ENCODE results near the gene LRTM2.

The LRTM2 gene

DNA sequence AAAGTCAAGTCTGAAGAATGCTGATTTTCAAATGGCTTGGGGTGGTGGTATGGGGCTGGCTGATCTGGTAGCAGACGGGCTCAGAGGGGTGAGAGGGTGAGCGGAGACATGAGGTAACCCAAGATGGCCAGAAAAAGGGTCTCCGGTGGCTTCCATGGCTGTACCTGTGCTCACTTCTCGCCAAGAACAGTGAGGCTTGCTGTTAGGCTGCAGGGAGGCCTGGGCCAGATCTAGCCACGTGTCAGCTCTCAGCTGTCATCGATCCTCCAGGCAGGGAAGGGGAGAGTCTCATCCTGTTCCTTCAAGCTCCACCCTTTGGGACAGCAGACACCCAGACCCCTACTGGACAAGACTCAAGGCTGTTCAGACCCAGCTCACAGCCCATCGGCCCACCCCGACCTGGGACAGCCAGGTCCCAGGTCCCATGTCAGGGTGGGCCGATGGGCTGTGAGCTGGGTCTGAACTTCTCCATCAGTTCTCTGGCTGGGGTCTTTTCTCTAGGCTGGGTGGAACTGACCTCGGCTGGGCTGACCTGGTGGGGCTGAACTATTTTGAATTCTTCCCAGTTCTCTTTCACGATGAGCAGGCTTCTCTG is 9.0 kb downstream of the LRTM2 start:
- DNase-seq (ENCODE audit: low read depth, low spot score), result no peak

DNA sequence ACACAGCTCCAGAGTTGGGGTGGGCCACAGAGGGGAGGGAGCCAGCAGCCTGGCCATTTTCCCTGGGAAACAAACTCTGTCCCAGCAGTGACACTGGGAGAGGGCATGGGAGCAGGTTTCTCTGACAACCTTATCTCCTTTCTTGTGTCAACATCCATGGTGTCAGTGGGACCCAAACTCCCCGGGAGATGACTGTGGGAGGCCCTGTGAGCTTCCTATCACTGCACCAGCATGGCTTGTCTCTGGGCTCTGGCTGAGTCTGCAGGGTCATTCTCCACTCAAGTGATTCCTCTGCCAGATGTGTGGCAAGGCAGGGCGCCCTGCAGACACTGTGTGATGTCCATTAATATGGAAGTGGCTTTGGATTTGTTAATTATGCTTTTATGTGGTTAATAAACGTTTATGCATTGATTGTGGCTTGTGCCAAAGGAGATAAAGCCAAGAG is 10.1 kb downstream of the LRTM2 start:
- DNase-seq (ENCODE audit: low read depth, low spot score), result no peak

GRCh38 chr12:1830981-1831963 is 10.9 kb downstream of the LRTM2 start:
- no peak for DNase-seq (ENCODE audit: low read depth, low spot score)

- DNase-seq (ENCODE audit: low read depth, low spot score), result no peak
These were observed 12.6 kb downstream of the LRTM2 start for GRCh38 chr12:1832801-1833595.

DNA sequence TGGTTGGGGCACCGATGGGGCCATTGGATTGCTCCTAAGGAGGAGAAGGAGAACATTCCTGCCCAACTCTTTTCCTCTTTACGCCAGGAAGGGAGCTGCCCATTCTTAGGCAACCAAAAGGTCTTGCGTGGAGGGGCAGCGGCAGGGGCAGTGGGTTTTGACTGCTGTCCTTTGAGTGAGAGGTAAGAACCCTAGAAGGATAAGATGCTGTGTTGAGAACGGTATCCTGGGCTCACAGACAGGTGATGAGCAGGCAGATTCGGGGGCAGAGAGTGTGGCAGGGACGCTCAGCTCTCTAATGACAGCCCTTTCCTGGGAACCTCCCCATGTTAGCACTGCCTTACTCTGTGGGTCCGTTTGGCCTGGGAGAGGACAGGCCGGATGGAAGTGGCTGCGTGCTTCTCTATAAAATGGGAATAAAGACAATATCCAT is 13.2 kb downstream of the LRTM2 start:
- DNase-seq (ENCODE audit: low read depth, low spot score), result no peak

- DNase-seq (ENCODE audit: low read depth, low spot score), result no peak
These were observed 14.0 kb downstream of the LRTM2 start for GRCh38 chr12:1834186-1834925.

- no peak for DNase-seq (ENCODE audit: low read depth, low spot score)
These were observed 15.1 kb downstream of the LRTM2 start for GRCh38 chr12:1835211-1836131.

DNA sequence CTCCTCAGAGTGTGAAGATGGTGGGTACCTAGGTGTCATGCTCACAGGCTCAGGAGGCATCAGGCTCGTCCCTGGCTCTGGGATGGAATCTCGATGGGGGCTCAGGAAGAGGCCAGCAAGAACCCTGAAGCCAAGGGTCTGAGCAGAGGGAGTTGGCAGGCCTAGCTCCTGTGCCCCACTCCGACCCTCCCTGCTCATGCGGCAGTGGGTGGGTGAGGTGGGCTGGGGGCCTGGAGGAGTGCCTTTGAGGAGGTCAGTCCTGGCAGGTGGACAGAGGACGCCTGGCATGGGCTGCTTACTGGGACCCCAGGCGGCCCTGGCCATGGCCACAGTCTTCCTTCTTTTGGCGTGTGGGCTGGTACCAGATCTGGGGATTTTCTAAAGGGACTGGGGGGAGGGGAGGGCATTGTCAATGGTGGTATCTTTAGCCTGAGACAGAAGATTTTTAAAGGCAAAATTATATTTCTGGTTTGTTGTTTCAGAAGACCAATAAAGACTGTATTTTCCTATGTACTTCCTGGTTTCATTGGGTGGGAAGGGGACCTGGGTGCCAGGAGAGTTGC is 16.0 kb downstream of the LRTM2 start:
- no peak for DNase-seq (ENCODE audit: low read depth, low spot score)

DNA sequence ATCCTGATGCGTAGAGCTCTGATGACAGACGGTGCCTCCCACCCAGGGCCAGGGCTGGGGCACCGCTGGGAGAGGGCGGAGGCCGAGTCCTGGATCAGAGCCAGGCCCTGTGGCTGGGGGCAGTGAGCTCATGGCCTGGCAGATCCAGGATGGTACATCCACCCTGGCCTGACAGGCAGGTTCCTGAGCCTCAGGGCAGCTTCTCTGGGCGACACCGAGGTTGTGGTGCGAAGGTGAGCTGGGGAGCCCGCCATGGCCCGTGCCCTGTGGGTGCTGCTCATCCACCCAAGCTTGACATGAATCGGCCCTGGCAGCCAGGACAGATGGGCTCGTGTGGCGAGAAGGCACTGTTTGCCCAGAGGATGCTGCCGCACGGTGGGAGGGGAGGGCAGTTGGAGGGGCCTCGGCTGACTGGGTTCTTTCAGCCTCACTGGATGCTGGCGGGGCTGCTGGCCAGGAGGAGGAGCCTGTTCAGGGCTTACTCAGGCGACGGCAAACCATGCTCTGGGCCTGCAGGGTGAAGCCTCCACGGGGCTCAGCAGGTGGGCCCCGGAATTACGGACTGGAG is 16.6 kb downstream of the LRTM2 start:
- DNase-seq (ENCODE audit: low read depth, low spot score), result no peak

DNA sequence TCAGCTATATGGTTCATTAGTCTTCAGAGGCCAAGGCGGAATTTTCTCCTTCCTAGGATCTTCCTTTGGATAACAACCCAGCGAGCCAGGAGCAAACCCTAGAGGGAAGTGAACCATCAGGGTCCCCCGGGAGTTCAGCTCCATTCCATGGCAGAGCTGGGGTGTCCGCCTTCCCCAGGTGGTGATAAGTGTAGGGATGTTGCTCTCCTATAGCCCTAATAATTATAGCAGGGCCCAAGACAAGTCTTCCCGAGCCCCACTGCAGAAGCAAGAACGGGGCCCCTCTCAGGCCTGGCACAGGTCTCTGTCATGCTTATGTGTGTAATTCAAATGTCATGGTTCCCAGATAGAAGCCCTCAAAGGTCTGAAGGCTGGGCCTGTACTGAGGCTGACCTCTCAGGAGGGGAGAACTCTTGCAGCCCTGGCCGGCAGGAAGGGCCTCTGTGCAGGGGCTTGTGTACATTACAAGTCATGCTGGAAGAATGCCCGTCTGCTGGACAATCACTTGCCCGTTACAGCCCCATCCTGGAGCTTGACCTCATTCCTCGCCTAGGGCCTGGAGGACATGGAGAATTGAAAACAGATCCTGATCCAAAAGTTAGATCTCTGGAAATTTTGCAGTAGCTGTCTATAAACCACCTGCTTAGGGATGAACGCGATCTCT is 17.3 kb downstream of the LRTM2 start:
- DNase-seq (ENCODE audit: low read depth, low spot score), result no peak

DNA sequence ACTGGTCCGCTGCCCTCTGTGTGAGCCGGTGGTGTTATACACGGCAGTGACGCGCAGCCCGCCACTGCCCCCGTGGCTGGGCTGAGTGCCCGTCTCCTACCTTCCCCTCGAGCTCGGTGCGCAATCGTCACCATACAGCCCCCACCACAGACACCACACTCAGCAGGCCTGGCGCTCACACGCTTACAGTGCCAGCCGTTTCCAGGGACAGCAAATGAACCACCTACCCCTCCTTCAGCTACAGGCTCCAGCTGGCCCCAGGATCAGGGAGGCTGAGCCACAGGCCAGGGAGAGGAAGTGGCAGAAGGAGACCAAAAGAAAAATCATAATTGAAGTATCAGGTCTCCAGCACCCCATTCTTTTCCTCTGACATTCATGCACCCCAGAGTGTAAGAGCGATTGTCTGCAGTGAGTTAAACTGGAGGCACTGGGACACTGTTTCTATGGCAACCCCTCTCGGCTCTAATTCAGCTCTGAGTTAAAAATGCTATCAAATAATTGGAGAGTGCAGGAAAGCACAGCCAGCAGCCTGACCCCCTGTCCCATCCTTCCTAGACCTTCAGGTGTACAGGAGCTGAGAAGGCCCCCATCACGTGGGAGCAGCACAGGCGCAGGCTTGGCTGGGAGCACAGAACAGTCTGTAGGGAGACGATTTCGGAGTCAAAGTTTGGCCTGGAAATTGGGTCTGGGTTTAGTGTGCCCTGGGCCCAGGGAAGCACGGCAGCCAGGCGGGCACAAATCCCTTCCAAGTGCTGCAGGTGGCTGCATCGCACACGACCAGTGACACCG is 18.0 kb downstream of the LRTM2 start:
- no peak for DNase-seq (ENCODE audit: low read depth, low spot score)

GRCh38 chr12:1838994-1839365 is 18.6 kb downstream of the LRTM2 start:
- DNase-seq (ENCODE audit: low read depth, low spot score), result no peak

GRCh38 chr12:1839464-1839863 is 19.1 kb downstream of the LRTM2 start:
- no peak for DNase-seq (ENCODE audit: low read depth, low spot score)

- no peak for DNase-seq (ENCODE audit: low read depth, low spot score)
These were observed 19.9 kb downstream of the LRTM2 start for GRCh38 chr12:1839956-1840951.

DNA sequence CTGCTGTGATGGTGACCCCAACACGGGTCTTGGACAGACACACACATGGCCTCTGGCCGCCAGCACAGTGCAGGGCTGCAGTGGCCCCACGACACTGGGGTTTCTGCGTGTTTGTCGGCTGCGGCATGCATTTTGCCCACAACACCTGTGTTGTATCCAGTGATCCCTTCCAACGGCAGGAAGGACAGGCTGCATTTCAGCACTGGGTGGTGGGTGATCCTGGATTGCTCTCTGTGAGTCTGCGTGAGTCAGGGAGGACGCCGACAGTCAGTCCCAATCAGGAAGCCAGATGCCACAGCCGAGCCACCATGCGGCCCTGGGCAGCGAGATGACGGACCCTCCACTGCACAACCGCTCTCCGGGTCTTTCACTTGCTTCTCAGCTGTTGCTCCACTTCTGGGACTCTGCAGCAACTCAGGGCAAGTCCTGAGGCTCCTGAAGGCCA is 20.6 kb downstream of the LRTM2 start:
- no peak for DNase-seq (ENCODE audit: low read depth, low spot score)

GRCh38 chr12:1841586-1842182 is 21.3 kb downstream of the LRTM2 start:
- DNase-seq (ENCODE audit: low read depth, low spot score), result no peak
